Measurements from ENCODE around the gene LHPP. TPM values are rescaled to one million over a fixed set of nuclear protein-coding genes. Genes with fewer than 3 reads are reported as not detected.

LHPP gene
- total RNA-seq, 1 donor from 2014 or later, result 8.8 TPM

- no peak for DNase-seq (ENCODE audit: low read depth, low spot score)
- no peak overlapping the region for H3K27ac Mint-ChIP-seq (ENCODE audit: unreplicated experiment)
- H3K9me3 Mint-ChIP-seq, result no peaks in the 10 kb centered on the region
- TF ChIP-seq CTCF (conservative IDR thresholded peaks at IDR 0.05), result no peak
- H3K4me3 Mint-ChIP-seq, result no peak overlapping the region
- no peaks in the 10 kb centered on the region for H3K36me3 Mint-ChIP-seq (ENCODE audit: low read depth)
- H3K4me1 Mint-ChIP-seq, result peaks cover 10% of the 10 kb centered on the region
- no peaks in the 10 kb centered on the region for H3K27me3 Mint-ChIP-seq (ENCODE audit: low read depth)
Measured at GRCh38 chr10:124657806-124658205, 196.2 kb downstream of the LHPP start.

DNA sequence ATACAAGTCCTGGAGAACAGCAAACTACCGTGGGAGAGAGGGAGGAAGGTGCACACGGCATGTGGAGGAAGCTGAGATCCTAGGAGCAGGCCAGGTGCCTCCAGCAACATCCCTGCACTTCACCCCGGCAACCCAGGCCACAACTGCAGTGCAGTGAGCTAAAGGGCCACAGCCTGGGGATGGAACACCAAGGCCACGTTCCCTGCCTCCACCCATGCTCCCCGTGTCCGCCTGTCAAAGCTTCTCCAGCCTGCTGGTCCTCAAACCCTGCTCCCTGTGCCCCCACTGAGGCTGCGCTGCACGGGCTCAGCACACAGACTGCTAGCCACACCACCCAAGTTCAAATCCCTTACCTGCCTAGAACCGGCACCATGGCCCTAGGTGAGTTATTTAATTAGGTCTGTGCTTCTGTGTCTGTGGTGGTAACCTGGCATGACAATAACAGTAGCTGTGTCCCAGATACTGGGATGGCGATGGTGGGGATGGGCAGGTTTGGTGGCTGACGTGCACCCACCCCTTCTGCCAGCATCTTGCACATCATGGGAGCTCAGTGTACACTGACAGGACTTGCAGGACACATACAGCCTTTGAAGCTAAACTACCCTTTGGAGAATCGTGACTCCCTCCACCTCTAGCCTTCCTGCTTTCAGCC, 197.1 kb downstream of the LHPP start:
- Mint-ChIP-seq H3K27me3 (ENCODE audit: low read depth) (no peaks in the 10 kb centered on the region), H3K4me1 (peaks cover 10% of the 10 kb centered on the region), H3K4me3 (no peak overlapping the region), H3K36me3 (ENCODE audit: low read depth) (no peaks in the 10 kb centered on the region), H3K9me3 (no peaks in the 10 kb centered on the region), H3K27ac (ENCODE audit: unreplicated experiment) (no peak overlapping the region)
- no peak for DNase-seq (ENCODE audit: low read depth, low spot score)
- TF ChIP-seq CTCF (conservative IDR thresholded peaks at IDR 0.05), result no peak

- no peak for DNase-seq (ENCODE audit: low read depth, low spot score)
- TF ChIP-seq CTCF (conservative IDR thresholded peaks at IDR 0.05), result no peak
- Mint-ChIP-seq H3K4me1 (peaks cover 10% of the 10 kb centered on the region), H3K36me3 (ENCODE audit: low read depth) (no peaks in the 10 kb centered on the region), H3K27me3 (ENCODE audit: low read depth) (no peaks in the 10 kb centered on the region), H3K27ac (ENCODE audit: unreplicated experiment) (no peak overlapping the region), H3K9me3 (no peaks in the 10 kb centered on the region), H3K4me3 (no peak overlapping the region)
Measured at GRCh38 chr10:124659380-124659779, 197.8 kb downstream of the LHPP start.

GRCh38 chr10:124660404-124661125, 198.9 kb downstream of the LHPP start:
- TF ChIP-seq CTCF (conservative IDR thresholded peaks at IDR 0.05), result no peak
- Mint-ChIP-seq H3K4me1 (peaks cover 10% of the 10 kb centered on the region), H3K27ac (ENCODE audit: unreplicated experiment) (no peak overlapping the region), H3K27me3 (ENCODE audit: low read depth) (no peaks in the 10 kb centered on the region), H3K36me3 (ENCODE audit: low read depth) (no peaks in the 10 kb centered on the region), H3K9me3 (no peaks in the 10 kb centered on the region), H3K4me3 (no peak overlapping the region)
- no peak for DNase-seq (ENCODE audit: low read depth, low spot score)

GRCh38 chr10:124661660-124662180, 200.1 kb downstream of the LHPP start:
- Mint-ChIP-seq H3K4me3 (no peak overlapping the region), H3K4me1 (peaks cover 5% of the 10 kb centered on the region), H3K9me3 (no peaks in the 10 kb centered on the region), H3K36me3 (ENCODE audit: low read depth) (no peaks in the 10 kb centered on the region), H3K27me3 (ENCODE audit: low read depth) (no peaks in the 10 kb centered on the region), H3K27ac (ENCODE audit: unreplicated experiment) (no peak overlapping the region)
- TF ChIP-seq CTCF (conservative IDR thresholded peaks at IDR 0.05), result no peak
- no peak for DNase-seq (ENCODE audit: low read depth, low spot score)

All from neural crest cell (in vitro differentiated cells).